Iris pigment epithelial cell (primary cell): ENCODE data around the gene NRP2.

Experiments
- DNase-seq: peaks from one replicate; pipeline ENCODE4 v3.0.0-alpha.2; 2011; ENCODE audit warnings: low read depth

NRP2 gene

GRCh38 chr2:205806143-205806905, 124.0 kb downstream of the NRP2 start:
- DNase-seq: no peak

DNA sequence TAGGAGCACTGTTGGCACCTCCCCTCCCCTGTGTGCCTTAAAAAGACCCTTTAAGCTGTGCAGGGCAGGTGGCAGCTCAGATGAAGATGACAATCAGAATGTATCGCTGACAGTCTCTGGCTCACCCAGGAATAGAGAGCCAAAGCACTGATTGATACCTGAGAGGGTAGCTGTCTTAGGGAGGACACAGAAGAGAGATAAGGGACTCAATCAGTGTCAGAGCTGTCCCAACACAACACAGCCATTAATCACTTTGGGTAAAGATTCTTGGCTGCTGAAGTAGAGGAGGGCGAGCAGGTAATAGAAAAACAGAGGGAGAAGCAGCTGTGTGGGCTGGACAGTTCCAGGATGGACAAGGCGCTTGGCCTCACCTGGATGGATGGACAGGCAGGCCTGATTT, 124.9 kb downstream of the NRP2 start:
- no peak for DNase-seq

- DNase-seq: no peak
Observed at GRCh38 chr2:205807758-205808157, 125.5 kb downstream of the NRP2 start.

GRCh38 chr2:205808486-205809121, 126.3 kb downstream of the NRP2 start:
- DNase-seq: no peak

- DNase-seq: peak; percentile 89
Observed at GRCh38 chr2:205811387-205811786, 129.1 kb downstream of the NRP2 start.

DNA sequence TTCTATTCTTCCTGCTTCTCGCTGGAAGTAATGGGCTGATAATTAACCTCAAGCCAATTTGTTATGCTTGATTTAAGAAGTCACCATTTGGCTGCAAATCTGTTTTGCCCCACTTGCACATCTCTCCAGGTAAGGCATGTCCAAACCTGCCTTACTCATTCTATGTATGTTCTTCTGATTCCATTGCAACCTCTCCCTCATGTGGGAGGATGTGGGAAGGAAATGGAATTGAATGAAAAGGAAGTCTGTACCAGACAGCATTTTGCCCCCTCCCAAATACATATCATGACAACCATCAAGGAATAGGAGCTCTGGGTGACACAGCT, 131.7 kb downstream of the NRP2 start:
- DNase-seq: no peak

DNA sequence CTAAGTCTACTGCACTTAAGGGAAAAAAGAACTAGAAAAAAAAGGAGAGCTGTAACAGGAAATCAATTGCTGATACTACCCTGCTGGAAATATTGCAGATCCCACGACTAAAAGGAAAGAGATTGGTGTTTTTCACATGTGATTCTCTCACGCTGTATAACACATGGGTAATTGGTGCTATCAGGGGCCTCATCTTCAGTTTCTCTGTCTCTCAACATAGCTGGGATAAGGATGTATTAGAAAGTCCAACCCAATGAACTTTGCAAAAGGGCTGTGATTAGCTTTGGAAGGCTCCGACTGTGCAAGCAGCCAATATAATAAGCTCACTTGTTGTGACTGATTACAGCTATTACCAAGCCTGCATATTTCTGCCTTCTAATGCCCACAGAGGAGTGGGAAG, 133.4 kb downstream of the NRP2 start:
- DNase-seq: no peak

DNA sequence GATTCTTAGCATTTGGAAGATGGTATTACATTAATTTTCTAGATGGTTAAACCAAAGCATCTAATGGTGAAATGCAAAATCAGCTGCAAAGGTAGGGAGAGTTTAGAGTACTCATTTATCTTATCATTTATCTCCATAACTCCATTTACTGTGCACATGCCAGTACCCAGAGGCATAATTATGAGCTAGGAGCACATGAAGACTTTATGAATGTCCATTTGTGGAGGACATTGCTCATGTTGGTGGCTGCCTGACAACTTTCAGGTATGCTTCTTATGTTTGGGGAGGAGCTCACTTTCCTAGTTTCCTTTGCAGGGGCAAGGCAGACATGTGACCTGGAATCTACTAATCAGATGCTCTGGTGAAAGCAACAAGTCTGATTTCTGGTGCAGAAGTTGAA, 134.0 kb downstream of the NRP2 start:
- DNase-seq: no peak

DNA sequence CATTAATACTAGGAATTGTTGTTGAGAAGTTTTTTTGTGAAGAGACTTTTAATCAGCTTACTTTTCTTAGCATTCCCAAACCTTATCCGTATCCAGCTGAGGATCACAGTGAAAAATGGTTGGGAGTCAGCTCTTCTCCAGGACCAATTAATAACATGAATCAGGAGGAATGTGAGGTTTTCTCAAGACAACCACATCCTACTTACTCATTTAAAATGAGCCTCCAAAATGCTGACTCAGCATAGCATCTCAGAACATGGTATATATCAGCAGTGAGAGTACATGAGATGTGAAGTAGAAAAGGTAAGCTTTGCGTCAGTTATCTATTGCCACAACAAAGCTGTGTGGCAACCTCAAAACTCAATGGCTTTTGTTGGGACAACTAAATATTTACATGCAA, 140.3 kb downstream of the NRP2 start:
- peak; percentile 40 for DNase-seq

- DNase-seq: no peak
Observed at GRCh38 chr2:205827809-205828365, 145.6 kb downstream of the NRP2 start.

DNA sequence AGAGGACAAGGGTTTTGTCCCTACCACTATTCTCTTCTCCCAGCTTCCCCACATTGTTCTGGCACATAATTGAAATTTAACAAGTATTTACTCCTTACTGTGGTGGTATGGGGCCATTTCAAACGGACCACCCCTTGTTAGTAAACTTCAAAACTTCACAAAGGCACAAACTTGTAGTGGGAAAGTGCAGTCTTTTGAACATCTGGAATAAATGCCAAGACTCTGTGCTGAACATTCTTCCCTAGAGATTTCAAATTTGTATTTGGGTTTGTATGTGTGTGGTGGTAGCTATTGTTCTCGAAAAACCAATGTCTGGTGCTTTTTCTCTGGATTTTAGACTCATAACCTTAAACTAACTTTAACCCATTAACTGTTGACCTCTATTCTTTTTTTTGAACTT, 151.6 kb downstream of the NRP2 start:
- no peak for DNase-seq

DNA sequence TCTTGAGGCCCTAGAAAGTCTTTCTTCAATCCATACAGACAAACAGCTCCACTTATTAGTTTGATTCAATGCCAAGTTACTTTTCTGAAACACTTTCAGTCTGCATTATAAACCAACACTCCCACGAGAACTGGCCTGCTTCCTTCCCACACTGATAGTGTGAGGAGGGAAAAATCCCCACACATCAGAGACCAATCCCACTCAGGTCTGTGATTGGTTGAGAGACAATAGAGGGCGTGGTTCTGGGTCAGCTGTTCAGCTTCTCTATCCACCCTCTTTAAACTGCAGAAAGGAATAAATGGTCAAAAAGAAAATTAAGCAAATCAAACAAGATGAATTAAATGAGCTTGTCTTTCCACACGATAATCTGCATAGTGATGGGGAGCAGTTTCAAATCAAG, 152.5 kb downstream of the NRP2 start:
- no peak for DNase-seq

- no peak for DNase-seq
Observed at GRCh38 chr2:205835251-205835791, 153.0 kb downstream of the NRP2 start.

- no peak for DNase-seq
Observed at GRCh38 chr2:205835923-205836322, 153.6 kb downstream of the NRP2 start.

DNA sequence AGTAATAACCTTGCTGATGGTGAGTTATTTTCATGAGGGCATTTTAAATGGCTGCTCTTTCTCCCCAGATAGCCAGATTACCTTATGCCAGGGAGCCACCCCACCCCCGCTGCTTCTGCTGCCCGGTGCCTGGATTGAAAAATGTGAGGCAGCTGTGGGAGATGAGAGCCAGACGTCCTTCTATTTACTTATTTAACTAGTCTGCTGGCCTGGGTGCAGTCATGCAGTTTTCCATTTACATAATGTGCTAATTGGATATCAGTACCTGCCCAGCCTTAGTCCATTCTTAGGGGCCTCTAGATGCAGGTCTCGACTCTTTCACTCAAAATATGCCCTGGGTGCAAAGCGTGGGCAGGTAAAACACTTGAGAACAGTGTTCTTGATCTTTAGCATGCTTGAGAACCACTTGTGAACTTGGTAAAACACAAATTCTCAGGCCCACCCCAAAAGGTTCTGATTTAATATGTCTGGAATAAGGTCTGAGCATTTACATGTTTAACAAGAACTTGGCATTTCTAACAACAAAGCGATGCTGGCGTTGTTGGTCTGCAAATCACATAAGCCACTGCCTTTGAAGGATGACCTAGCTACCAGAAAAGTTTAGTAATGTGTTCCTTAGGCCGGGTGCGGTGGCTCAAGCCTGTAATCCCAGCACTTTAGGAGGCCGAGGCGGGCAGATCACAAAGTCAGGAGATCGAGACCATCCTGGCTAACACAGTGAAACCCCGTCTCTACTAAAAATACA, 154.3 kb downstream of the NRP2 start:
- no peak for DNase-seq

DNA sequence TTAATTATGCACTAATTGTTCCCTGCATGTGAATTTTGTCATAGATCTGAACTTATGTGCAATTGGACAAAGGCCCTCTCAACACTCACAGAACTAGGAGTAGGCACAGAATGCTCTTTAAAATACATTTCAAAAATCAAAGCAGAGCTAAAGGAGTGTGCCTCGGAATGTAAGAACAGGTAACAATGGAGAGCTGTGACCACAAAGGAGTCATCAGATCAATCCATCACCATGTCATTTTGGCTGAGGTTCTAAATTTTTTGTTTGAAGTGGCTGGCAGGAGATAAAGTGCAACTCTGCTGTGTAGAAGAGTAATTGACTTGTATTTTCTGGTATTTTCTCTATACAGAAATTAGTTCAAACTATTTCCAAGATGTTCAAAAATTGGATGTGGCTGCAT, 155.4 kb downstream of the NRP2 start:
- no peak for DNase-seq

- no peak for DNase-seq
Observed at GRCh38 chr2:205845446-205845845, 163.1 kb downstream of the NRP2 start.
